HG03159 (cell line): ENCODE results near the gene DRP2.
"Not testable (repeated sequence)": the region's sequence is repeated elsewhere in the genome, so short reads cannot be mapped to it uniquely, and the experiment has no call there.

Experiments used
- ATAC-seq: cut with Tn5 transposase; IDR thresholded peaks from one replicate; pipeline ENCODE4 v1.9.1; 2021; ENCODE audit warnings: mild to moderate bottlenecking, moderate library complexity; ENCODE audit not compliant: unreplicated experiment

Gene DRP2, protein sequence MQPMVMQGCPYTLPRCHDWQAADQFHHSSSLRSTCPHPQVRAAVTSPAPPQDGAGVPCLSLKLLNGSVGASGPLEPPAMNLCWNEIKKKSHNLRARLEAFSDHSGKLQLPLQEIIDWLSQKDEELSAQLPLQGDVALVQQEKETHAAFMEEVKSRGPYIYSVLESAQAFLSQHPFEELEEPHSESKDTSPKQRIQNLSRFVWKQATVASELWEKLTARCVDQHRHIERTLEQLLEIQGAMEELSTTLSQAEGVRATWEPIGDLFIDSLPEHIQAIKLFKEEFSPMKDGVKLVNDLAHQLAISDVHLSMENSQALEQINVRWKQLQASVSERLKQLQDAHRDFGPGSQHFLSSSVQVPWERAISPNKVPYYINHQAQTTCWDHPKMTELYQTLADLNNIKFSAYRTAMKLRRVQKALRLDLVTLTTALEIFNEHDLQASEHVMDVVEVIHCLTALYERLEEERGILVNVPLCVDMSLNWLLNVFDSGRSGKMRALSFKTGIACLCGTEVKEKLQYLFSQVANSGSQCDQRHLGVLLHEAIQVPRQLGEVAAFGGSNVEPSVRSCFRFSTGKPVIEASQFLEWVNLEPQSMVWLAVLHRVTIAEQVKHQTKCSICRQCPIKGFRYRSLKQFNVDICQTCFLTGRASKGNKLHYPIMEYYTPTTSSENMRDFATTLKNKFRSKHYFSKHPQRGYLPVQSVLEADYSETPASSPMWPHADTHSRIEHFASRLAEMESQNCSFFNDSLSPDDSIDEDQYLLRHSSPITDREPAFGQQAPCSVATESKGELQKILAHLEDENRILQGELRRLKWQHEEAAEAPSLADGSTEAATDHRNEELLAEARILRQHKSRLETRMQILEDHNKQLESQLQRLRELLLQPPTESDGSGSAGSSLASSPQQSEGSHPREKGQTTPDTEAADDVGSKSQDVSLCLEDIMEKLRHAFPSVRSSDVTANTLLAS

GRCh38 chrX:101219116-101219863 is at the start of gene DRP2:
TSS of gene DRP2 (plus strand) at chrX:101219786. CDS start at chrX:101231648, 11,862 bp downstream.
- ATAC-seq: no peak

DNA sequence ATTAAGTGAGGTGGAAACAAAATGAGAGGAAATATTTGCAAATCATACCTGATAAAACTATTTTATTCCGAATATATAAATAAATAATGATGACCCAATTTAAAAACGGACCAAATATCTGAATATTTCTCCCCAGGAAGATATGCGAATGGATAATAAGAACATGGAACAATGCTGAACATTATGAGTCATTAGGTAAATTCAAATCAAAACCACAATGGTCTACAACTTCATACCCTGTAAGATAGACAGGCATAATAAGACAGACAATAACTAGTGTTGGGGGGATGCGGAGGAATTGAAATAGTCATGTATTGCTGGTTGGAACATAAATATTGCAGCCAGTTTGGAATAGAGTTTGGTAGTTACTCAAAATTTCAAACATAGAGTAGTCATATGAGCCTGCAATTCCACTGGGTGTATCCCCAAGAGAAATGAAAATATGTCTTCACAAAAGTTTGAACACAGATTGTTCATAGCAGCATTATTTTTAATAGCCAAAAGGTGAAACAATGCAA is 47.6 kb upstream of the DRP2 start:
- ATAC-seq: no peak

- ATAC-seq: no peak
Observed at GRCh38 chrX:101176439-101176838, 43.1 kb upstream of the DRP2 start.

- ATAC-seq: not testable (repeated sequence)
Observed at GRCh38 chrX:101184876-101185275, 34.7 kb upstream of the DRP2 start.

DNA sequence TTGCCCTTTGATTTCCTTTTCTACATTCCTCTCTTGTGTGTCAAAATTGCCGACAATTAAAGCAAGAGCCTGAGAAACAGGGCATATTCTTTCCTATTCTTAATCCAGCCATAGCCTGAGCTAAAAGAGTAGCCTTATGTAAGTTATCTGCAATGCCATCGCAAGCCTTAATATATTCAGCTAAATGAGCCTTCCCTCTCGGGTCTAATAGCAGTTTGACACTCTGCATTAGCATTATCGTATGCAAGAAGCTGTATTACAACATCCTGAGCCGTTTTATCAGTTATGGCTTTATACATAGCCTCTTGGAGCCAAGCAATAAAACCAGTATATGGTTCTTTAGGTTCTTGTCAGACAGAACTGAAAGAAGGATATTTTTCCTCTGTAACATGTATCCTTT is 31.6 kb upstream of the DRP2 start:
- not testable (repeated sequence) for ATAC-seq

- ATAC-seq: no peak
Observed at GRCh38 chrX:101190736-101191135, 28.9 kb upstream of the DRP2 start.

- ATAC-seq: no peak
Observed at GRCh38 chrX:101191217-101191750, 28.3 kb upstream of the DRP2 start.

DNA sequence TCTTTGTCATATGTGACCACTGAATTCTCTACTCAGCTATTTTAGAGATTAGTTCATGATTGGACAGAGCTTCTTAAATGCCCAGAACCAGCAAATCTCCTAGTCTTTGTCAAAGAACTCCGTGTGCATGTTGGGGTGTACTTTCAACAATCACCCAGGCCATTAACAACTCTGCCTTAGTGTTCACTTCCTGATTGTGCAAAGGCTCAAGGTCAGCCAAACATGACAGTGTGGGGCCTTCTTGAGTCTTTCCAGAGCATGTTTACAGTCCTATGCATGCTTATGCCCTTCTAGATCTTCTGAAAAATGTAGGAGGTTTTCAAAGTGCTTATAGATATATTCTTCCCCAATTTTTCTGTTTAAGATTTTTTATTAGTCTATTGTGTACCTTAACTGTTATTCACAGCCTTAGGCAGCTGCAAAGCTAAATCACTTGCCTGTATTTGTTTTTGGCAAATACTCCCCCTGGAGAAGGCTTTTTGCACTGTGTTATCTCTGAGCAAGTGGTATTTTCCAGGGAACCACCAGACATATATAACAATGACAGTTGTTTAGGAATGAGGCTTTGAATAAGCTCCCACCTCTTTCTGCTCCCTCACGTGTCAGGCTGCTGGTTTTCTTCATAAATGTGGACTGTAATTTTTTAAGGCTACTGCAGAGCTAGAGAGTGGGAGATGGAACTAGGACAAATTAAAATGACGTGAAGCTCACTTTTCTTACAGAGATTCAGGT is 24.0 kb upstream of the DRP2 start:
- no peak for ATAC-seq

DNA sequence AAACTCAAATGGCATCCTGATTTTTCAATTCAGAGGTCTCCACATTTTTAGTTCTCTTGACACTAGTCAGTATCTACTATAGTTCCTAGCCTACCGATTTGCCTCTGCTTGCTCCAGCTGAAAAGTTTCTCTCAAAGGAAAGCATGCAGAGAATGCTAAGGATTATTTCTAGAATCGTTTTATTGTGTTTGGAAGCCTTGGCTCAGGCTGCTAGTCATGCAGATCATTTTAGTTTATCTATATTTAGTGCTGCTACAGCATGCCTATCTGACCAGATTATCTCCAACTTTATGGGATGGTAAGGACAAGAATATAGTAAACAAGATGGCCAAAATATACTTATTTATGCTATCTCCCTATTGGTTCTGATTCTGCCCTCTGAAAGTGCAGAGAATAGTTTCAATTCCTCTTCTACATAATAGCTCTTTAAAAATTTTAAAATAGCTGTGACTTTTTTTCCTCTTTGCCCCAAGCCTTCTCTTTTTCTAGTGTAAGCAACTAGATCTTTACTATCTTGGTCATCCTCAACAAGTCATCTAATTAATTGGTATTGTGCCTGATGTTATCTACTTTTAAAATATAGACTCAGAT is 15.7 kb upstream of the DRP2 start:
- ATAC-seq: no peak

DNA sequence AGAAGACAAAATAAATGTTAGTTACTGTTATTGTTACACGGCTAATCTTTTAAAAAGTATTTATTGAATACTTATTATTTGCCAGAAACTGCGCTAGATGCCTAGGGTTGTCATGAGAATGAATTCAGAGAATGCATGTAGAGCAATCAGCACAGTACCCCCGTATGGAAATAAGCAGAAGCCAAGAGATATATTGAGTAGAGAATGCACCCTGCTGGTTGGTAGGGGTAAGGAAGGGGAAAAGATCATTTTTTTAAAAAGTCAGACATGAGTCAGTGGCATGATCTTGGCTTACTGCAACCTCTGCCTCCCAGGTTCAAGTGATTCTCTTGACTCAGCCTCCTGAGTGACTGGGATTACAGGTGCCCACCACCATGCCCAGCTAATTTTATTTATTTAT is 13.1 kb upstream of the DRP2 start:
- ATAC-seq: peak; percentile 85

- peak; percentile 48 for ATAC-seq
Observed at GRCh38 chrX:101208152-101208905, 11.3 kb upstream of the DRP2 start.

DNA sequence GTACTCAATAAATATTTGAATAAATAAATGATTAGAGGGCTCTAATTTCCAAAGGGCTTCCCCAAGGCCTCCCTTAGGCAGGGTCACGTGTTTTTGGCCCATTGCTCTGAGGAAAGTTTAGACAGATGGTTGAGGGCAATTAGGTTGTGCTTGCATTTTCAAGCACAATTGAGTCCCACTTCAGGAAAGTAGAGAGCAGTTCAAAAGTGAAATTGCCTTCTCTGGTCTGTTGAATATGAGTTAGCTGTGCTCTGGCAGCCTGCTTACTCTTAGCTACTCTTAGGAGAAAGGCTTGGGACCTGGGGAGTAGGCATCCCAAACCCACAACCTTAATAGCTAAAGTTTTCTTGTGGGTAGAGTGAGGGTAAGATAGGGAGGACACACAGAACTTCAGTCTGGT is 9.0 kb upstream of the DRP2 start:
- ATAC-seq: no peak

DNA sequence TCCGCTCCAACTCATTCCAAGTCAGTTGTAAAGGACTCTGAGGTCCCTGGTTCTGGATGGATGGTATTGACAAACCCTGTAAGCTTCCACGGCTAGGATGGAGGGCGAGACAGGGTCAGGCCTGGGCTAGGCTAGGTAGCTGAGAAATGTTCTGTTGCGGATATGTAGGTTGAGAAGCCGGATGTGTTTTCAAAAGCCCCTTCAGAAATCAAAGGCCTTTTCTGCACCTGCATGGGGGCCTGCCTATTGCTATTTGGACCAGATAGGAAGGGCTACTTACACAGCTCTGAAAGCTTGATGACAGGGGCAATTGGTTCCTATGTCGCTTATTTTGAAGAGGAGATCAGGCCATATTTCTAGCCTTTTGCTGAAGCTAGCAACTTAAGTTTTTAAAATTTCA is 1.9 kb upstream of the DRP2 start:
- no peak for ATAC-seq

GRCh38 chrX:101219864-101220346 is 319 bp downstream of the DRP2 start:
- no peak for ATAC-seq

GRCh38 chrX:101220662-101221260 is 1.2 kb downstream of the DRP2 start:
- ATAC-seq: no peak

GRCh38 chrX:101223226-101223625 is 3.6 kb downstream of the DRP2 start:
- no peak for ATAC-seq

- ATAC-seq: no peak
Observed at GRCh38 chrX:101229170-101229569, 9.6 kb downstream of the DRP2 start.

- no peak for ATAC-seq
Observed at GRCh38 chrX:101230636-101231035, 11.1 kb downstream of the DRP2 start.
